GM23338 (cell line): ENCODE results near the gene ZNF10. TPM values are rescaled to one million over a fixed set of nuclear protein-coding genes. Genes with fewer than 3 reads are reported as not detected.

ENCODE experiments used
- ATAC-seq: fragments of 200-7000 bp; cut with Tn5 transposase; 3 replicates; pipeline ENCODE4 v1.9.1; 2020
- DNase-seq: peaks from one replicate; pipeline ENCODE4 v3.0.0-alpha.2; 2015; ENCODE audit warnings: low spot score
- H2AFZ ChIP-seq: fragments of 200-600 bp; sonication (generic); 2 replicates; pipeline ENCODE4 v1.8.0; 2016; ENCODE audit warnings: antibody characterized with exemption, mild to moderate bottlenecking, moderate library complexity
- H3F3A ChIP-seq: fragments of 200-600 bp; sonication (generic); replicated peaks from 2 replicates; pipeline ENCODE4 v1.8.0; 2017; ENCODE audit warnings: antibody characterized with exemption, mixed run types, low read depth
- H3K27ac ChIP-seq: fragments of 200-600 bp; sonication (generic); 2 replicates; pipeline ENCODE4 v1.6.1; 2016; ENCODE audit warnings: low read depth
- H3K27me3 ChIP-seq: fragments of 200-600 bp; sonication (generic); 2 replicates; pipeline ENCODE4 v1.8.0; 2016; ENCODE audit warnings: mild to moderate bottlenecking, mixed run types, moderate library complexity; ENCODE audit not compliant: insufficient read depth
- H3K36me3 ChIP-seq: fragments of 200-600 bp; sonication (generic); 2 replicates; pipeline ENCODE4 v1.8.0; 2016; ENCODE audit warnings: mild to moderate bottlenecking; ENCODE audit not compliant: insufficient read depth
- H3K4me1 ChIP-seq: fragments of 200-600 bp; sonication (generic); 2 replicates; pipeline ENCODE4 v1.8.0; 2016; ENCODE audit warnings: mild to moderate bottlenecking, moderate library complexity; ENCODE audit not compliant: insufficient read depth
- H3K4me2 ChIP-seq: fragments of 200-600 bp; sonication (generic); 2 replicates; pipeline ENCODE4 v1.7.1; 2017; ENCODE audit warnings: mixed run types
- H3K4me3 ChIP-seq: fragments of 200-600 bp; sonication (generic); 2 replicates; pipeline ENCODE4 v1.6.1; 2016; ENCODE audit warnings: mixed run types
- H3K79me2 ChIP-seq: fragments of 200-600 bp; sonication (generic); replicated peaks from 2 replicates; pipeline ENCODE4 v1.8.0; 2017; ENCODE audit warnings: mild to moderate bottlenecking; ENCODE audit not compliant: insufficient read depth
- H3K9me2 ChIP-seq: fragments of 200-600 bp; sonication (generic); 2 replicates; pipeline ENCODE4 v1.8.0; 2017; ENCODE audit not compliant: insufficient read depth
- H4K20me1 ChIP-seq: fragments of 200-600 bp; sonication (generic); replicated peaks from 2 replicates; pipeline ENCODE4 v1.8.0; 2017; ENCODE audit warnings: mild to moderate bottlenecking; ENCODE audit not compliant: insufficient read depth
- H3K27ac Mint-ChIP-seq: 2 replicates; pipeline ENCODE4 v1.8.0; 2020; ENCODE audit warnings: inconsistent platforms, mild to moderate bottlenecking, moderate library complexity, mixed read lengths
- H3K27me3 Mint-ChIP-seq: 3 replicates; pipeline ENCODE4 v1.8.0; 2022; ENCODE audit warnings: low read depth, mild to moderate bottlenecking, moderate library complexity, mixed read lengths, inconsistent platforms; ENCODE audit not compliant: insufficient read depth, poor library complexity
- H3K36me3 Mint-ChIP-seq: 3 replicates; pipeline ENCODE4 v1.8.0; 2021; ENCODE audit warnings: low read depth, mild to moderate bottlenecking, inconsistent platforms, moderate library complexity, mixed read lengths
- H3K4me1 Mint-ChIP-seq: 3 replicates; pipeline ENCODE4 v1.8.0; 2020; ENCODE audit warnings: mild to moderate bottlenecking, inconsistent platforms, mixed read lengths
- H3K4me3 Mint-ChIP-seq: 3 replicates; pipeline ENCODE4 v1.8.0; 2021; ENCODE audit warnings: moderate library complexity, mild to moderate bottlenecking, inconsistent platforms, mixed read lengths
- H3K9me3 Mint-ChIP-seq: 3 replicates; pipeline ENCODE4 v1.8.0; 2020; ENCODE audit warnings: moderate library complexity, mild to moderate bottlenecking, inconsistent platforms, mixed read lengths
- CREB1 ChIP-seq: fragments of 250-450 bp; sonication (Bioruptor Pico); IDR thresholded peaks from 2 replicates; pipeline ENCODE4 v1.5.0; 2020; ENCODE audit warnings: low read depth, mild to moderate bottlenecking, moderate library complexity
- EZH2 ChIP-seq: fragments of 200-600 bp; sonication (generic); IDR thresholded peaks from one replicate; pipeline ENCODE4 v1.8.0; 2017; ENCODE audit warnings: antibody characterized with exemption, mild to moderate bottlenecking, low read depth; ENCODE audit not compliant: unreplicated experiment
- EZH2phosphoT487 ChIP-seq: fragments of 200-600 bp; sonication (generic); IDR thresholded peaks from one replicate; pipeline ENCODE4 v1.8.1; 2018; ENCODE audit warnings: antibody characterized with exemption; ENCODE audit not compliant: unreplicated experiment
- JUNB ChIP-seq: IDR thresholded peaks from one replicate; pipeline ENCODE4 v1.6.1; 2016; ENCODE audit warnings: antibody characterized with exemption; ENCODE audit not compliant: unreplicated experiment
- NANOG ChIP-seq: IDR thresholded peaks from 2 replicates; pipeline ENCODE4 v1.6.1; 2016; ENCODE audit warnings: antibody characterized with exemption, borderline replicate concordance
- POLR2AphosphoS5 ChIP-seq: IDR thresholded peaks from 2 replicates; pipeline ENCODE4 v1.6.1; 2016; ENCODE audit warnings: antibody characterized with exemption, low read depth
- REST ChIP-seq: IDR thresholded peaks from one replicate; pipeline ENCODE4 v1.6.1; 2018; ENCODE audit warnings: antibody characterized with exemption; ENCODE audit not compliant: unreplicated experiment
- STAT1 ChIP-seq: IDR thresholded peaks from one replicate; pipeline ENCODE4 v1.6.1; 2016; ENCODE audit warnings: antibody characterized with exemption; ENCODE audit not compliant: unreplicated experiment
- ZNF331 ChIP-seq: fragments of 250-450 bp; sonication (Bioruptor Pico); IDR thresholded peaks from 2 replicates; pipeline ENCODE4 v1.5.0; 2020; ENCODE audit warnings: low read depth, mild to moderate bottlenecking, moderate library complexity
- ZNF462 ChIP-seq: fragments of 250-450 bp; sonication (Bioruptor Pico); IDR thresholded peaks from 2 replicates; pipeline ENCODE4 v1.5.0; 2020; ENCODE audit warnings: mild to moderate bottlenecking, moderate library complexity
- polyA plus RNA-seq: library from polyadenylated mRNA; unstranded; fragments of >200 nt; fragmentation: Nextera tagmentation; extraction: Ambion mirVana; gene quantifications from 2 replicates; pipeline ENCODE4 v1.2.1, GENCODE V29; 2016
- total RNA-seq: library from RNA; depleted of rRNA; stranded (reverse); fragments of >200 nt; shearing (Covaris generic); gene quantifications from 2 replicates; pipeline ENCODE4 v1.2.3, GENCODE V29; 2014

ZNF10 gene
- total and polyA plus RNA-seq, 2 experiments from 2014 or later, result 8.2 to 18.5 TPM

DNA sequence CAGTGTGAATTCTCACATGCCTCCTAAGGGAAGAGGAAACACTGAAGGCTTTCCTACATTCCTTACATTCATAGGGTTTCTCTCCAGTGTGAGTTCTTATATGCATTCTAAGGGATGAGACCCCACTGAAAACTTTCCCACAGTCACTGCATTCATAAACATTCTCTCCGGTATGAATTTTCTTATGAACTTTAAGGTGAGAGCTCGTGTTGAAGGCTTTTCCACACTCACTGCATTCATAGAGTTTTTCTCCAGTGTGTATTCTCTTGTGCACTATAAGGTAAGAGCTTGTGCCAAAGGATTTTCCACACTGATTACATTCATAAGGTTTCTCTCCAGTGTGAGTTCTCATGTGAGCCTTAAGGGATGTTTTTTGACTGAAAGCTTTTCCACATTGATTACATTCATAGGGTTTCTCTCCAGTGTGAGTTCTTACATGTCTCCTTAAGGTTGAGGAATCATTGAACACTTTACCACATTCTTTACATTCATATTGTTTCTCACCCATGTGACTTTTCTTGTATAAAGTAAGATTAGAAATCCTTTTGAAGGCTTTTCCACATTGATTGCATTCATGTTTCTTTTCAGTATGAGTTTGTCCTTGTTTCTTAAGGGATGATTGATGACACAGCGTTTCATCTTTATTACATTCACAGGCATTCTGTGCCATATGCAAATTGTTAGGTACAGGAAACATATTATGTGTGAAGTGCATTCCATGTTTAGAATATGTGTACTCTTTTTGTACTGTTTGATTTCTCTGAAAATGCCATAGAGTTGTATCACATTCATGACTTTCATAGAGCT, 9.8 kb upstream of the ZNF10 start (continued):
- TF ChIP-seq REST, result no peak
- no peak for TF ChIP-seq EZH2phosphoT487
- TF ChIP-seq STAT1, result no peak
- TF ChIP-seq ZNF331 (CRISPR knock-in tag), result no peak
- TF ChIP-seq CREB1, result no peak
- TF ChIP-seq NANOG, result no peak

GRCh38 chr12:133124674-133125073, 5.8 kb upstream of the ZNF10 start:
- no peak overlapping the region for H3K4me2 ChIP-seq
- H3K27ac Mint-ChIP-seq, result no peak overlapping the region
- no peak overlapping the region for H3K27ac ChIP-seq
- no peaks in the 10 kb centered on the region for H3K9me2 ChIP-seq
- H3K4me1 Mint-ChIP-seq, result no peaks in the 10 kb centered on the region
- no peak overlapping the region for H2AFZ ChIP-seq
- no peak overlapping the region for H3K4me3 Mint-ChIP-seq
- H3K4me3 ChIP-seq, result no peak overlapping the region
- H3K27me3 Mint-ChIP-seq, result peaks cover 10% of the 10 kb centered on the region
- no peaks in the 10 kb centered on the region for H3K4me1 ChIP-seq
- peaks cover 99% of the 10 kb centered on the region for H3K36me3 Mint-ChIP-seq
- peaks cover 82% of the 10 kb centered on the region for H3K79me2 ChIP-seq
- H3K9me3 Mint-ChIP-seq, result peaks cover 98% of the 10 kb centered on the region
- no peak for ATAC-seq
- peaks cover 90% of the 10 kb centered on the region for H3K36me3 ChIP-seq
- no peaks in the 10 kb centered on the region for H3F3A ChIP-seq
- no peaks in the 10 kb centered on the region for H4K20me1 ChIP-seq
- no peak for DNase-seq
- no peaks in the 10 kb centered on the region for H3K27me3 ChIP-seq
- TF ChIP-seq POLR2AphosphoS5 (no peak), ZNF462 (CRISPR knock-in tag) (no peak), JUNB (no peak), EZH2 (no peak), EZH2phosphoT487 (no peak), REST (no peak), NANOG (no peak)
